NOMO-1 treated with DMSO at 0.1 percent for 48 hours (cell line): Measurements from ENCODE around the gene PPP6R3.
"Not testable (repeated sequence)": the region's sequence is repeated elsewhere in the genome, so short reads cannot be mapped to it uniquely, and the experiment has no call there.

Source experiments
- DNase-seq: peaks from one replicate; lab custom pipeline; 2025; ENCODE audit not compliant: unreplicated experiment; lab: John Stamatoyannopoulos, UW

The PPP6R3 gene

GRCh38 chr11:68523033-68523432 is 62.5 kb downstream of the PPP6R3 start:
- DNase-seq, result no peak

GRCh38 chr11:68523743-68524142 is 63.2 kb downstream of the PPP6R3 start:
- DNase-seq, result no peak

- DNase-seq, result no peak
Observed at GRCh38 chr11:68524213-68524612, 63.7 kb downstream of the PPP6R3 start.

GRCh38 chr11:68524681-68525080 is 64.1 kb downstream of the PPP6R3 start:
- DNase-seq, result no peak

GRCh38 chr11:68525336-68525735 is 64.8 kb downstream of the PPP6R3 start:
- DNase-seq, result no peak

- DNase-seq, result no peak
Observed at GRCh38 chr11:68525930-68526329, 65.4 kb downstream of the PPP6R3 start.

- no peak for DNase-seq
Observed at GRCh38 chr11:68527585-68527984, 67.0 kb downstream of the PPP6R3 start.

GRCh38 chr11:68528630-68529029 is 68.1 kb downstream of the PPP6R3 start:
- no peak for DNase-seq

GRCh38 chr11:68531129-68531693 is 70.7 kb downstream of the PPP6R3 start:
- DNase-seq, result no peak

GRCh38 chr11:68532727-68533369 is 72.3 kb downstream of the PPP6R3 start:
- DNase-seq, result no peak

- DNase-seq, result no peak
Observed at GRCh38 chr11:68533945-68534344, 73.4 kb downstream of the PPP6R3 start.

- DNase-seq, result no peak
Observed at GRCh38 chr11:68535098-68535497, 74.5 kb downstream of the PPP6R3 start.

- no peak for DNase-seq
Observed at GRCh38 chr11:68536706-68537105, 76.2 kb downstream of the PPP6R3 start.

- DNase-seq, result no peak
Observed at GRCh38 chr11:68538025-68538424, 77.5 kb downstream of the PPP6R3 start.

- no peak for DNase-seq
Observed at GRCh38 chr11:68539395-68539794, 78.8 kb downstream of the PPP6R3 start.

GRCh38 chr11:68540504-68540903 is 80.0 kb downstream of the PPP6R3 start:
- DNase-seq, result not testable (repeated sequence)

GRCh38 chr11:68541116-68541515 is 80.6 kb downstream of the PPP6R3 start:
- no peak for DNase-seq

- DNase-seq, result no peak
Observed at GRCh38 chr11:68541991-68542390, 81.4 kb downstream of the PPP6R3 start.

GRCh38 chr11:68542617-68543016 is 82.1 kb downstream of the PPP6R3 start:
- DNase-seq, result no peak

GRCh38 chr11:68543594-68543993 is 83.0 kb downstream of the PPP6R3 start:
- DNase-seq, result no peak

GRCh38 chr11:68545347-68545746 is 84.8 kb downstream of the PPP6R3 start:
- no peak for DNase-seq

GRCh38 chr11:68545796-68546195 is 85.2 kb downstream of the PPP6R3 start:
- DNase-seq, result no peak

- peak; percentile 11 for DNase-seq
Observed at GRCh38 chr11:68546555-68546954, 86.0 kb downstream of the PPP6R3 start.
